HEK293 (cell line): Measurements from ENCODE around the gene ADCK2.

Source experiments
- CTCF ChIP-seq: fragments of 450-650 bp; formaldehyde crosslinking; IDR thresholded peaks from 2 replicates; pipeline ENCODE4 v1.5.1; 2016; ENCODE audit warnings: missing biosample characterization, missing genetic modification characterization
- ZNF792 ChIP-seq: fragments of 450-650 bp; formaldehyde crosslinking; IDR thresholded peaks from 2 replicates; pipeline ENCODE4 v1.5.1; 2016; ENCODE audit warnings: missing biosample characterization, missing genetic modification characterization

GRCh38 chr7:140734096-140734495, 61.4 kb downstream of the ADCK2 start:
- TF ChIP-seq CTCF (tag by site-specific recombination) (no peak), ZNF792 (tag by site-specific recombination) (no peak)
